Tibial nerve (tissue), 4 donors: ENCODE data around the gene TFG.

ENCODE experiments used
- CTCF ChIP-seq, 5 experiments: fragments of 200-600 bp in 3 of 5; fragments of 450-650 bp in 2 of 5; sonication (generic) in 3 of 5; IDR thresholded peaks; one replicate each; pipeline ENCODE4 v1.5.1; 2016 to 2019; ENCODE audit warnings: antibody characterized with exemption in 5 of 5, mild to moderate bottlenecking in 3 of 5, moderate library complexity in 2 of 5
- EP300 ChIP-seq, 2 donors: sonication (generic); formaldehyde crosslinking; IDR thresholded peaks; one replicate each; pipeline ENCODE4 v1.6.1; 2017; ENCODE audit warnings: antibody characterized with exemption in 2 of 2, mild to moderate bottlenecking in 1 of 2
- POLR2A ChIP-seq, 2 donors: fragments of 450-650 bp; IDR thresholded peaks; one replicate each; pipeline ENCODE4 v1.6.1; 2017; ENCODE audit warnings: antibody characterized with exemption in 2 of 2, mild to moderate bottlenecking in 2 of 2, moderate library complexity in 2 of 2

GRCh38 chr3:100798012-100798411 lies 88.7 kb downstream of the TFG start:
- TF ChIP-seq CTCF (IDR thresholded peaks at IDR 0.05) (no peak), EP300 (IDR thresholded peaks at IDR 0.05) (no peak), POLR2A (IDR thresholded peaks at IDR 0.05) (no peak)
